ENCODE results near the gene MRPL4. TPM values are rescaled to one million over a fixed set of nuclear protein-coding genes. Genes with fewer than 3 reads are reported as not detected.

Gene MRPL4
- total and polyA plus RNA-seq, 2 of the 13 experiments (the other 11 are each of a cell fraction or from before 2014, with no cell fraction given): 40.6 to 42.5 TPM

GRCh38 chr19:10251792-10252694 lies at the start of gene MRPL4 (continued):
- TF ChIP-seq ZGPAT (CRISPR knock-in tag; IDR thresholded peaks at IDR 0.05) (peak; percentile 94; the same call in 1 of the 2 replicates), ZNF101 (CRISPR knock-in tag; IDR thresholded peaks at IDR 0.05; ENCODE audit: borderline replicate concordance, low read depth) (no peak), RFXANK (CRISPR knock-in tag; IDR thresholded peaks at IDR 0.05) (no peak), ZNF598 (CRISPR knock-in tag; IDR thresholded peaks at IDR 0.05; ENCODE audit: borderline replicate concordance) (peak; percentile 85; the same call in 1 of the 2 replicates), SIN3B (IDR thresholded peaks at IDR 0.05; ENCODE audit: low read length) (peak; percentile 86), PAX8 (CRISPR knock-in tag; IDR thresholded peaks at IDR 0.05; ENCODE audit: borderline replicate concordance) (no peak), THAP7 (CRISPR knock-in tag; IDR thresholded peaks at IDR 0.05) (peak; percentile 65; the same call in 1 of the 2 replicates), MED1 (CRISPR knock-in tag; IDR thresholded peaks at IDR 0.05) (peak; percentile 75), NONO (IDR thresholded peaks at IDR 0.05) (no peak), NONO (CRISPR knock-in tag; conservative IDR thresholded peaks at IDR 0.05) (peak; percentile 94), ZNF780A (CRISPR knock-in tag; IDR thresholded peaks at IDR 0.05) (peak; percentile 71; the same call in 1 of the 2 replicates), ATF7-NPFF (CRISPR knock-in tag; IDR thresholded peaks at IDR 0.05; ENCODE audit: low read depth) (peak; percentile 88), THAP8 (CRISPR knock-in tag; IDR thresholded peaks at IDR 0.05; ENCODE audit: borderline replicate concordance) (no peak), ZNF24 (IDR thresholded peaks at IDR 0.05) (no peak), ZNF572 (CRISPR knock-in tag; IDR thresholded peaks at IDR 0.05) (no peak), ZNF619 (CRISPR knock-in tag; IDR thresholded peaks at IDR 0.05) (0 out of 2 replicates have a peak, but pooled peaks have one; percentile 44), BCL3 (CRISPR knock-in tag; IDR thresholded peaks at IDR 0.05) (peak; percentile 85), PCBP2 (optimal IDR thresholded peaks at IDR 0.05; ENCODE audit: low read depth, low read length, poor library complexity, severe bottlenecking) (no peak), FOXA1 (IDR thresholded peaks at IDR 0.05) (no peak), FOXA1 (CRISPR knock-in tag; IDR thresholded peaks at IDR 0.05) (0 out of 2 replicates have a peak, but pooled peaks have one; percentile 33), ZNF766 (CRISPR knock-in tag; IDR thresholded peaks at IDR 0.05; ENCODE audit: borderline replicate concordance) (0 out of 2 replicates have a peak, but pooled peaks have one; percentile 66), BHLHE40 (IDR thresholded peaks at IDR 0.05; ENCODE audit: low read length) (peak; percentile 62; the same call in 1 of the 2 replicates), GMEB1 (CRISPR knock-in tag; IDR thresholded peaks at IDR 0.05; ENCODE audit: borderline replicate concordance) (peak; percentile 91), ZSCAN22 (CRISPR knock-in tag; IDR thresholded peaks at IDR 0.05) (no peak), THAP11 (CRISPR knock-in tag; IDR thresholded peaks at IDR 0.05) (peak; percentile 94)

Measured in HepG2 (cell line).